Stimulated activated CD8-positive, alpha-beta memory T cell treated with anti-CD3 and anti-CD28 coated beads, Interleukin-7, amount 100 ng/mL, for 24 hours (primary cell): Measurements from ENCODE around the gene JCHAIN.
"Not testable (repeated sequence)": the region's sequence is repeated elsewhere in the genome, so short reads cannot be mapped to it uniquely, and the experiment has no call there.

Source experiments
- DNase-seq: peaks from one replicate; pipeline ENCODE4 v3.0.0-alpha.2; 2020; ENCODE audit warnings: low read depth

Gene JCHAIN

GRCh38 chr4:70666369-70666768 is at the start of gene JCHAIN:
TSS of gene JCHAIN (minus strand) at chr4:70666508. CDS start at chr4:70666490, 18 bp downstream.
- no peak for DNase-seq

DNA sequence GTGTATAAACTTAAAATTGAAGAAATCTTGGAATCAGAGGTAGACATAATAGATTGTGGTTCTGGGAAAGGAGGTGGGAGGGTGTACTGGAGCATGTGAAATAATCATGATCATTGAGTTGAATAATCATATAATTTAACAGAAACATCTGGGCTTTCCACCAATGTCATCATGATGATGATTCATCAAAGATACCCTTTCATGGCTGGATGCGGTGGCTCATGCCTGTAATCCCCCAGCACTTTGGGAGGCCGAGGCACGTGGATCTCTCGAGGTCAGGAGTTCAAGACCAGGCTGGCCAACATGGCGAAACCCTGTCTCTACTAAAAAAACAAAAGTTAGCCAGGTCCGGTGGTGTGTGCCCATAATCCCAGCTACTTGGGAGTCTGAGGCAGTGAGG is 48.8 kb upstream of the JCHAIN start:
- DNase-seq: no peak

GRCh38 chr4:70714079-70714887 is 48.0 kb upstream of the JCHAIN start:
- no peak for DNase-seq

DNA sequence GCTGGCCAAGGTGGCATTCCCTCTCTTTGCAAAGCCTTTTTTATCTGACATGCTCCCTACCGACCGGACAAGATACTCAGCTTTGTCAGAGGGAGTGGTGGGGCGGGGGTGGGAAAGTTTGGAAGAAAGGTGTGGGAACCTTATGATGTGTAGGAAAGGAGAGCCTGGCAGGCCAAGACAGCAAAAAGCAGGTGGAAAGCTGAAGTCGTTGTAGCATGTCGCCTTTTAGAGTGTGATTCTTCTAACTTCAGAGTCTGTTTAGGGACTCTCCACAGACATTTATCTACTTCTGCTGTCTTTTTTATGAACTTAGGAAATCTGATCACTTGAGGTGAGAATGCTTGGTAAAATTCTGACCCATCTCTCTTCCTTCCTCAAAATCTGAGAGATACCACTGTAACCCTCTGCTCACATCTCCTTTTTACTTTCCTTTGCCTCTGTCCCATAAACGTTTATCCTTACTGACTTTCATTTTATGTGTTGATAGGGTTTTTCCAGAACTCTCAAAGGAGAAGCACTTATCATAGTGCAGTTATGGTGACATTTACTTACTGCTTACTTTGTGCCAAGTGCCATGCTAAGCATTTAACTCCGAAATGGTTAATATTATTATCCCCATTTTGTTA is 47.3 kb upstream of the JCHAIN start:
- no peak for DNase-seq

- no peak for DNase-seq
Observed at GRCh38 chr4:70712604-70713452, 46.5 kb upstream of the JCHAIN start.

DNA sequence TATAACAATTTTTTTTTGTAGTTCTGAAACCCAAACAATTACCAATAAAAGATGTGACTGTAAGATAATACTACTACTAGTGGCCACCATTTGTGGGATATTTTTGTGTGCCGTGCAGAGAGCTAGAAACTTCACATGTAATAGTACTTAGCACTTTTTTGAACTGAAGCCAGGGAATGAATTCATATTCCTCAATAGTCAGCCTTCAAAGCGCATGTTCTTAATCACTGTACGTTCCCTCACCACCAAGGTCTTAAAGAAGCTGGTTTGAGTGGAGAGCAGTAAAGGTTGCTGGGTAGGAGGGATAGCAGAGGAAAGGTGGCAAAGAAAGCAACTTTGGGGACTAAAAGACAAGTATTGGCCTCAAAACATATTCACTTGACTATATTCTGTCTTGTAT is 45.8 kb upstream of the JCHAIN start:
- no peak for DNase-seq

DNA sequence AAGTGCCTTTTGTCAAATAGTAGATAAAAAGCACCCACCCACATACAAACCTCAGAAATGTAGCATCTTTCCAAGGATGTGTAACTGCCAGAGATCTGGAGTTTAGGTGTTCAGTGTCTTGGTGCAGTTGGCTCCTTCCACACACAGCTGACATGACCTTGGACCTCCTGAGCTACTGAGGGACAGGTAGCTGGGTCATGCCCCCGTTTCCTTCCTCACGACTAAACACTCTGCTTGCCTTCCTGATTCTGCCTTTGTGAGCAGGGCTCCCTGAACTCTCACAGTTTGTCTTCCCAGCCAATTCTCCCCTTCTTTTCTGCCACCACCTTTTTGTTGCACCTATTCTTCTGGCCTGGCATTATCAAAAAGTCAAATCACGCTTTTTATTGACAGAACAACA is 45.3 kb upstream of the JCHAIN start:
- no peak for DNase-seq

DNA sequence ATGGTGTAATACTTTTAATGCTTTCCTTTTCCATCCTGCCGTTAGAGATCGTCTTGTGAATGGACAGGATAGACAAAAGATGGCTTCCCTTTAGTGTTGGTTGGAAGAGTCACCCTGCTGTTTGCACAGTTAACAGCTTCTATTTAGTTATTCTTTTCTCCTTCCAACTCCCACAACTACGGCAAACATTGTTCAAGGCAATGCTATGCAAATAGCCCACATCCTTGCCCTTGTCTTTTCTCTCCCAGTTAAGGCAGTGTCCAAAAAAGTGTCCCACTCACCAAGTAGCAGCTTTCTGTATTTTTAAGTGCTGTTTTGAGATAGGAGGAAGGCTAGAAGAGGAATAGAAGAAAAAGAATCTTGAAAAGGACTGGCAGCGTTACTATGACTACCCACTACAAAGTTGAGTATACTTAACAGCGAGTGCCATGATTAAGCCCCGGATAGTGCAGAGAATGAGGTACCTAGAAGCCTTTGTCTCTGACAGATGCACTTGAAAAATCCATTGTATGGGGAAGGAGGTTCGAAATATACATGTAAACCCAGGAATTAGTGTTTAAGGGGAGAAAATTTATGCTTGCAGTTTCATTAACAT is 43.4 kb upstream of the JCHAIN start:
- DNase-seq: no peak

- no peak for DNase-seq
Observed at GRCh38 chr4:70706516-70706915, 40.2 kb upstream of the JCHAIN start.

- no peak for DNase-seq
Observed at GRCh38 chr4:70706044-70706461, 39.7 kb upstream of the JCHAIN start.

DNA sequence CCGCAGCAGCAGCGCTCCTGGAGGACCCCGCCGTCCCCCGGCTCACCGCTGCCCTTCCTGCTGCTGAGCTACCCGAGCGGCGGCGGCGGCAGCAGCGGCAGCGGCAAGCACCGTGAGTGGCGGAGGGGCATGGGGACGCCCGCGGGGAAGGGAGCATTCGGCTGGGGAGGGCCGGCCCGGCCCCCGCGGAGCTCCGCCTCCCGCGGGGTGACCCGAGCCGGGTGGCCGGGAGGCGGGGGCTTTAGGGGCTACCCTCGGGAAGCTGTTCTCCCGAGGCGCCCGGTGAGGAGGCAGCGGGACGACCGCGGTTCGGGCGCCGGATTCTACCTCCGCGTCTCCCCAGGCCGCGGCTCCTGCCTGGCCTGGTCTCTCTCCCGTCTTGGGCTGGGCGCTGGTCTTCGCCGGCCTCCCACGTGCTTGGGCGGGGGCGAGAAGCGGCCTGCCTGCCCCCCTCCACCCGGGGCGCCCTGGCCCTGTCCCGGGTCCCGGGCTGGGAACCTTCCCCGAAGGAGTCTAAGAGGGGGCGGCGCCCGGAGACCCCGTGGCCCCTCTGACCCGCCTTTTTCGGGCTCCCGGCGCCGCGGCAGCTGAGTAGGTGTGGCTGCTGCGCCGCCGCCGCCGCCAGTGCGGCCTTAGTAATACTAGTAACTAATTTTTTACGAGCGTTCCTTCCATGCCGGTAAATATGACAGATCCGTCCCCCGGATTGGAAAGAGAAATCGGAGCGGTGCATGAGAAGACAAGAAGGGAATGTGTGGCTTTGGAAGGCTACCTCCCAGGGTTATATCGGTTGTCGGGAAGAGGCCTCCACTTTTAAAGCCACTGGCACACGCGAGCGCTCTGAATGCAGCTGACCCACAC is 39.1 kb upstream of the JCHAIN start:
- DNase-seq: no peak

DNA sequence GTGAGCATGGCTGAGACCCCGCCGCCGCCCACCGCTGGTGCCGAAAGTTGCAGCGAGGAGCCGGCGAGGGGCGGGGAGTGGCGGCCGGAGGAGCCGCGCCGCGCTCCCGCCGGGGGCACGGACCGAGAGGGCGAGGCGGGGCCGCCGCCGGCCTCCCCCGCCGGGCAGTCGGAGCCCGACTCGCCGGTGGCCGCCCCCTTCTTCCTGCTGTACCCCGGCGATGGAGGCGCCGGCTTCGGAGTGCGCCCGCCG is 38.5 kb upstream of the JCHAIN start:
- no peak for DNase-seq

DNA sequence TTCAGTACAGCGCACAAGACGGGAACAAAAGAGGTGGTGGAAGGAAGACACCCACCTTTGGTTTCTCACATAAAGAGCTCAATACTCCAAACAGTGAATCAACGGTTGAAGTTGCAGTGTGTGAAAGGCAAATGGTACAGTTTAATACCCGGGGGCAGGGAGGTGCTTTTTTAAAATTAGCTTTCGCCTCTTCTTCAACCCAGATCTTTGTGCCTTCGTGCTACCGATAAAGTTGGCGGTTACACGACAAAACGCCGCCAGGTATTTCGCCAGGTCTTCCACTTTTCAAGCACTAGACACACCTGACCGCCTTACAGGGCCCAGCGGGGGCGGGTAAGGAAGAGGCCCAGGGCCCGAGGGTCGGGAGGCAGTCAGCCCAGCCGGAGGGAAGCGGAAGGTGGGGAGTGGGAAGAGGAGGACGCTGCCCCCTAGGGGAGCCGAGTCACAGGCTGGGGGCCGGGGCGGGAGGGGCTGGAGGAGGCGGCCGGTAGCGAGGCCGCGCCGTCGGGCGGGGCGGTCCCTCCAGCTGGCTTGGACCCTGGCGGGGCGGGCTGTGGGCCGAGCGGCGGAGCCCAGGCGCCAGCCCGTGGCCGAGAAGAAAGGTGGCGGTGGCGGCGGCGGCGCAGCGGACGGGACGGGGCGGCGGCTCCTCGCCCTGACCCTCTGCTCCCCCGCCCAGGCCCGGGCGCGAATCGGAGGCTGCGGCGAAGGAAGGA is 38.1 kb upstream of the JCHAIN start:
- no peak for DNase-seq

GRCh38 chr4:70703619-70704214 is 37.4 kb upstream of the JCHAIN start:
- no peak for DNase-seq

DNA sequence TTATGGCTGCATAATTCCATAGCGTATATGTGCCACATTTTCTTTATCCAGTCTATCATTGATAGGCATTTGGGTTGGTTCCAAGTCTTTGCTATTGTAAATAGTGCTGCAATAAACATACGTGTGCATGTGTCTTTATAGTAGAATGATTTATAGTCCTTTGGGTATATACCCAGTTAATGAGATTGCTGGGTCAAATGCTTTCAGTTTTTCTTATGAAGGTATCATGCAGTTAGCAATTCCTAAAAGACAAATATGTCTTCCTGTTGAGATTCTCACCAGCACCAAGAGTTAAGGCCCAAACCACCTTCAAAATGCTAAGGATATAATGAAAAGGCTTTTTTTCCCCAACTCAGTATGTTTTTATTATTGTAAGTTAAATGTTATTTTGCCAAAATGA is 36.3 kb upstream of the JCHAIN start:
- not testable (repeated sequence) for DNase-seq

DNA sequence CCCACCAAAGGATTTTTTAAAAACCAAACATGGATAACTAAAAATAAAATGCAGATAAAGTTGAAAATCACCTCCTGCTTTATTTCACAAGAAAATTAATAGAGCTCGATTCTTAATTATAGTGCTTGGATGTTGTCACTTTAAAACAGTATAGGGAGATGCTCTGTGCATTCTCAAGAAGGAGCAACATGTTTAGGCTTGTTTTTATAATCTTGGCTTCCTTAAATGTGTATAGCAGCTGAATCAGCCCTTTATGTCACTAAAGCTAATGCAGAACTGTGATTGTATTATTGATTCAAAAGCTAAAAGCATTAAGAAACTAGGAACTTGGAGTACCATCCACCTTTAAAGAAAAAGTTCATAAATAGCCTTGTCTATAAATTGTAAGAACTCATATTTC is 35.0 kb upstream of the JCHAIN start:
- DNase-seq: no peak

DNA sequence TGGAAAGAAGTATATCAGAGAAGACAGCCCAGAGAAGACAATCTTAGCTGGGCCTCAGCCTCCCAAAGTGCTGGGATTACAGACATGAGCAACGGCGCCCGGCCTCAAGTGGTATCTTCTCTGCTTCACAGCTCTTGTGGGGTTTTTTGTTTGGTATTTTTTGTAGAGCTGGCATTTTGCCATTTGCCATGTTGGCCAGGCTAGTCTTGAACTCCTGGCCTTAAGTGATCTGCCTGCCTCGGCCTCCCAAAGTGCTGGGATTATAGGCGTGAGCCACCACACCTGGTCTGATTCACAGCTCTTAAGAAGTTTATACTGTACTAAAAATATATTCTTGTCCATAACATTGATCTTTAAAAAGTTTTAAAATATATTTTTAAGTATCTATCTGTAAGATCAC is 34.4 kb upstream of the JCHAIN start:
- no peak for DNase-seq

GRCh38 chr4:70698435-70698834 is 32.1 kb upstream of the JCHAIN start:
- DNase-seq: not testable (repeated sequence)

DNA sequence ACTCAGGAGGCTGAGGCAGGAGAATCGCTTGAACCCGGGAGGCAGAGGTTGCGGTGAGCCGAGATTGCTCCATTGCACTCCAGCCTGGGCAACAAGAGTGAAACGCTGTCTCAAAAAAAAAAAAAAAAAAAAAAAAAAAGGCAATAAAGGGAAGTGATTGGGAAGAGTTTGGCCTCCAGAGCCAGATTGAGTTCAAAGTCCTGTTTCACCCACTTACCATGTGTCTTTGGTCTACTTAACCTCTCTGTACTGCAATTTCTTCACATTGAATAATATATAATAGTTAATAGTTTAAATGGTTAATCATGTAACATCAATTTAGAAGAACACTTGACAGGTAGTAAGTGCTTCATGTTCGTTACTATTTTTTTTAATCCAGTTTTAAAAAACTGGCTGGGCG is 28.3 kb upstream of the JCHAIN start:
- DNase-seq: not testable (repeated sequence)

GRCh38 chr4:70691661-70692060 is 25.4 kb upstream of the JCHAIN start:
- DNase-seq: no peak

- DNase-seq: no peak
Observed at GRCh38 chr4:70688795-70689231, 22.5 kb upstream of the JCHAIN start.
